Measurements from ENCODE around the gene CCDC148. TPM values are rescaled to one million over a fixed set of nuclear protein-coding genes. Genes with fewer than 3 reads are reported as not detected.

Gene CCDC148
- total and polyA plus RNA-seq, 2 experiments from 2014 or later = 1.2 to 1.8 TPM

DNA sequence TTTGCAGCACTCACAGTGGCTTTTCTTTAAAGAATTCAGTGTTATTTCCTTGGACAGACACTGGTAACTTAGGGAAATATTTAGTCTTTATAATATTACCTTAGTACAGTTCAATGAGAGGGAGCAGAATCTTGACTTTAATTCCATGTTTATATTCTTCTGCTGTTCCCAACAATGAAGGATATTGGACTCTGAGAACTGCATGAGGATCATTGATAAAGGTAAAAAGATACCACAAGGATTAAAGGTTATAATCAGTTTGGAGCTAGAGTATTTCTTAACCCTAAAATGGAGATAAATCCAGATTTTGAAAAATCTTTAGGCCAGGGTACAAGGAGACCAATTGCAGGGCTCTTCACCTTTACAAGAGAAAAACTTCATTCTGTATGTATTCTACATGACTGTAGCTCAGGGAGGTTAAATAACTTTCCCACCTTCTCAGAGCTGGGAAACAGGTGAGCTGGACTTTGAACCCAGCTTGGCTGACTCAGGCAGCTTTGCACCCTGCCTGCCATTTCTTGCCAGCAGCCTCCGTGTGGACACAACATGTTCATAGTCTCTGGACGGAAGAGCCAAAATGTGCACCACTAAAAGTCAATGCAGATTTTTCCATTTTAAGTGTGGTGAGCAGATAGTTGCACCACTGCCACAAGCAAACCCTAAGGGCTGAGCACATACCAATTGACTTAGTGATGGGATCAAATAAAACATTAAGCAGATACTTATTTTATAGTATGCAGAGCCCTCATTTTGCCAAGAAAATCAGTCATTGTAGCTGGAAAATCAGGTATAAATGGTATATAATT is 328.2 kb downstream of the CCDC148 start (continued):
- no peak for TF ChIP-seq STAT1 (IDR thresholded peaks at IDR 0.05; ENCODE audit: unreplicated experiment)
- TF ChIP-seq, protein P1, sequence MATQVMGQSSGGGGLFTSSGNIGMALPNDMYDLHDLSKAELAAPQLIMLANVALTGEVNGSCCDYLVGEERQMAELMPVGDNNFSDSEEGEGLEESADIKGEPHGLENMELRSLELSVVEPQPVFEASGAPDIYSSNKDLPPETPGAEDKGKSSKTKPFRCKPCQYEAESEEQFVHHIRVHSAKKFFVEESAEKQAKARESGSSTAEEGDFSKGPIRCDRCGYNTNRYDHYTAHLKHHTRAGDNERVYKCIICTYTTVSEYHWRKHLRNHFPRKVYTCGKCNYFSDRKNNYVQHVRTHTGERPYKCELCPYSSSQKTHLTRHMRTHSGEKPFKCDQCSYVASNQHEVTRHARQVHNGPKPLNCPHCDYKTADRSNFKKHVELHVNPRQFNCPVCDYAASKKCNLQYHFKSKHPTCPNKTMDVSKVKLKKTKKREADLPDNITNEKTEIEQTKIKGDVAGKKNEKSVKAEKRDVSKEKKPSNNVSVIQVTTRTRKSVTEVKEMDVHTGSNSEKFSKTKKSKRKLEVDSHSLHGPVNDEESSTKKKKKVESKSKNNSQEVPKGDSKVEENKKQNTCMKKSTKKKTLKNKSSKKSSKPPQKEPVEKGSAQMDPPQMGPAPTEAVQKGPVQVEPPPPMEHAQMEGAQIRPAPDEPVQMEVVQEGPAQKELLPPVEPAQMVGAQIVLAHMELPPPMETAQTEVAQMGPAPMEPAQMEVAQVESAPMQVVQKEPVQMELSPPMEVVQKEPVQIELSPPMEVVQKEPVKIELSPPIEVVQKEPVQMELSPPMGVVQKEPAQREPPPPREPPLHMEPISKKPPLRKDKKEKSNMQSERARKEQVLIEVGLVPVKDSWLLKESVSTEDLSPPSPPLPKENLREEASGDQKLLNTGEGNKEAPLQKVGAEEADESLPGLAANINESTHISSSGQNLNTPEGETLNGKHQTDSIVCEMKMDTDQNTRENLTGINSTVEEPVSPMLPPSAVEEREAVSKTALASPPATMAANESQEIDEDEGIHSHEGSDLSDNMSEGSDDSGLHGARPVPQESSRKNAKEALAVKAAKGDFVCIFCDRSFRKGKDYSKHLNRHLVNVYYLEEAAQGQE (IDR thresholded peaks at IDR 0.05; ENCODE audit: unreplicated experiment) = no peak
- no peak for TF ChIP-seq EZH2phosphoT487 (IDR thresholded peaks at IDR 0.05; ENCODE audit: unreplicated experiment)
- TF ChIP-seq ZNF114 (CRISPR knock-in tag; IDR thresholded peaks at IDR 0.05) = no peak
- TF ChIP-seq JUNB (IDR thresholded peaks at IDR 0.05; ENCODE audit: unreplicated experiment) = no peak
- no peak for TF ChIP-seq ETS1 (IDR thresholded peaks at IDR 0.05)
- TF ChIP-seq CREB1 (CRISPR knock-in tag; IDR thresholded peaks at IDR 0.05; ENCODE audit: low read depth) = no peak

GRCh38 chr2:158127380-158127804 is 329.2 kb downstream of the CCDC148 start:
- H3K4me3 ChIP-seq = no peak overlapping the region
- peaks cover 33% of the 10 kb centered on the region for H3K4me1 Mint-ChIP-seq
- peaks cover 11% of the 10 kb centered on the region; the same call in 1 of the 2 replicates for H3K9me2 ChIP-seq (ENCODE audit: insufficient read depth)
- H4K20me1 ChIP-seq (replicated peaks; ENCODE audit: insufficient read depth) = no peaks in the 10 kb centered on the region
- no peak overlapping the region for H3K27ac ChIP-seq (ENCODE audit: low read depth)
- H3K27ac Mint-ChIP-seq = no peak overlapping the region
- DNase-seq (ENCODE audit: low spot score) = no peak
- H3K27me3 ChIP-seq (ENCODE audit: insufficient read depth) = no peaks in the 10 kb centered on the region
- H3K4me1 ChIP-seq (ENCODE audit: insufficient read depth) = peaks cover 25% of the 10 kb centered on the region
- H3K27me3 Mint-ChIP-seq (ENCODE audit: insufficient read depth, low read depth, poor library complexity) = peaks cover 1% of the 10 kb centered on the region
- no peaks in the 10 kb centered on the region for H3K36me3 ChIP-seq (ENCODE audit: insufficient read depth)
- H3K4me3 Mint-ChIP-seq = no peak overlapping the region
- ATAC-seq = no peak
- H3K4me2 ChIP-seq = no peak overlapping the region
- H3F3A ChIP-seq (replicated peaks; ENCODE audit: low read depth) = no peaks in the 10 kb centered on the region
- no peaks in the 10 kb centered on the region for H3K79me2 ChIP-seq (replicated peaks; ENCODE audit: insufficient read depth)
- no peaks in the 10 kb centered on the region for H3K36me3 Mint-ChIP-seq (ENCODE audit: low read depth)
- H3K9me3 Mint-ChIP-seq = no peaks in the 10 kb centered on the region
- H2AFZ ChIP-seq = no peak overlapping the region
- TF ChIP-seq ZNF331 (CRISPR knock-in tag; IDR thresholded peaks at IDR 0.05; ENCODE audit: low read depth) (no peak), STAT1 (IDR thresholded peaks at IDR 0.05; ENCODE audit: unreplicated experiment) (no peak), EZH2 (IDR thresholded peaks at IDR 0.05; ENCODE audit: low read depth, unreplicated experiment) (no peak), ZNF114 (CRISPR knock-in tag; IDR thresholded peaks at IDR 0.05) (no peak), JUNB (IDR thresholded peaks at IDR 0.05; ENCODE audit: unreplicated experiment) (no peak), ETS1 (IDR thresholded peaks at IDR 0.05) (no peak), POLR2AphosphoS5 (IDR thresholded peaks at IDR 0.05; ENCODE audit: low read depth) (no peak), NANOG (IDR thresholded peaks at IDR 0.05; ENCODE audit: borderline replicate concordance) (no peak), CREB1 (CRISPR knock-in tag; IDR thresholded peaks at IDR 0.05; ENCODE audit: low read depth) (no peak)
- TF ChIP-seq, protein P1 (IDR thresholded peaks at IDR 0.05; ENCODE audit: unreplicated experiment) = no peak
- TF ChIP-seq, protein P2, sequence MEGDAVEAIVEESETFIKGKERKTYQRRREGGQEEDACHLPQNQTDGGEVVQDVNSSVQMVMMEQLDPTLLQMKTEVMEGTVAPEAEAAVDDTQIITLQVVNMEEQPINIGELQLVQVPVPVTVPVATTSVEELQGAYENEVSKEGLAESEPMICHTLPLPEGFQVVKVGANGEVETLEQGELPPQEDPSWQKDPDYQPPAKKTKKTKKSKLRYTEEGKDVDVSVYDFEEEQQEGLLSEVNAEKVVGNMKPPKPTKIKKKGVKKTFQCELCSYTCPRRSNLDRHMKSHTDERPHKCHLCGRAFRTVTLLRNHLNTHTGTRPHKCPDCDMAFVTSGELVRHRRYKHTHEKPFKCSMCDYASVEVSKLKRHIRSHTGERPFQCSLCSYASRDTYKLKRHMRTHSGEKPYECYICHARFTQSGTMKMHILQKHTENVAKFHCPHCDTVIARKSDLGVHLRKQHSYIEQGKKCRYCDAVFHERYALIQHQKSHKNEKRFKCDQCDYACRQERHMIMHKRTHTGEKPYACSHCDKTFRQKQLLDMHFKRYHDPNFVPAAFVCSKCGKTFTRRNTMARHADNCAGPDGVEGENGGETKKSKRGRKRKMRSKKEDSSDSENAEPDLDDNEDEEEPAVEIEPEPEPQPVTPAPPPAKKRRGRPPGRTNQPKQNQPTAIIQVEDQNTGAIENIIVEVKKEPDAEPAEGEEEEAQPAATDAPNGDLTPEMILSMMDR (conservative IDR thresholded peaks at IDR 0.05; ENCODE audit: low read depth in 2 of 2) = no peak

All from GM23338 (cell line).